ENCODE results near the gene RFX3.

DNA sequence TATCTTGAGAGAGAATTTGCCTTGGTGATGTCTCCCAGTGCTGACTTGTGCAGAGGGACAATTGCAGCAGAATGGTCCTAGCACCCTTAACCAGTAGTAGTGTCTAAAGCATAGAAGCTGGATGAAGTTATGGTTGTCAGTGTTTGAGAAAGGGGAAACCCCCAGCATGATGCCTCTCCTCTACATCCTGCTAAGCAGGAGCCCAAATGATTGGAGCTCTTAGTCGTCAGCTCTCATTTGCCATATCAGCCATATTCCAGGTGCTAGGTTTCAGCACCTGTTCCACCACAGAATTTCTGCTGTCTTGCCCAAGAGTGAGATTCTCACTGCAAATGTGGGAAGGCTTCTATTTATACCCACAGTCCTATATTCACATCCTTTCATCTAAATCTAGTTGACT, 43.7 kb upstream of the RFX3 start:
- no peak for TF ChIP-seq POLR2AphosphoS5 (IDR thresholded peaks at IDR 0.05)
- TF ChIP-seq POLR2A (IDR thresholded peaks at IDR 0.05), result no peak
